ENCODE measurements around the gene IL19.

DNA sequence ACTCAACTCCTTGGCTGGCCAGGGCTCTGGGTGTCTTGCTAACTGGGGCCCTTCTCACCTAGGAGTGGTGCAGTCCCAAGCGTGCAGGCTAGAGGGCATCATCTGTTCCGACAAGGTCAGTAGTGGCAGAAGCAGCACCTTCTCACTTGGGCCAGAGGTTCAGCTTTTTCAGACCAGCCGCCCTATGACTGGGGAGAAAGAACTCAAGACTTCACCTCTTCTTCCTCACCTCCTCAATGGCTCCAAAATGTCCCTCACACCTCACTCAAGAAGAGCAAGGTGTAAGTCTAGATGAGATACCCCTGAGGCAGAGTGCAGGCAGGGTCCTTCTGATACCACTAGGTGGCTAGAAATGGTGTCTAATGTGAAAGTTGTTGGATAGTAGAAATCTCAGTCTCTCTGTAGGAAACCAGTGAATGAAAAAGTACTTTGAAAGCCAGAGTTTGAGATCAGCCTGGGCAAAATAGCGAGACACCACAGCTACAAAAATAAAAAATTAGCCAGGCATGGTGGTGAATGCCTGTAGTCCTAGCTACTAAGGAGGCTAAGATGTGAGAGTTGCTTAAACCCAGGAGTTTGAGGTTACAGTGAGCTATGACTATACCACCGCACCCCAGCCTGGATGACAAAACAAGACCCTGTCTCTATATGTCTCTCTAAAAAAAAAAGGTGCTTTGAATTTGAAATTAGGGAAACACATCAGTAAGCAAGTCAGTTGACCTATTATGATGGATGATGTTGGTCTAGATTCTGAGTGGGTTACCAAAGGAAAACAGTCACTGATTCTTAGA is 86.3 kb downstream of the IL19 start:
- TF ChIP-seq, protein P1, sequence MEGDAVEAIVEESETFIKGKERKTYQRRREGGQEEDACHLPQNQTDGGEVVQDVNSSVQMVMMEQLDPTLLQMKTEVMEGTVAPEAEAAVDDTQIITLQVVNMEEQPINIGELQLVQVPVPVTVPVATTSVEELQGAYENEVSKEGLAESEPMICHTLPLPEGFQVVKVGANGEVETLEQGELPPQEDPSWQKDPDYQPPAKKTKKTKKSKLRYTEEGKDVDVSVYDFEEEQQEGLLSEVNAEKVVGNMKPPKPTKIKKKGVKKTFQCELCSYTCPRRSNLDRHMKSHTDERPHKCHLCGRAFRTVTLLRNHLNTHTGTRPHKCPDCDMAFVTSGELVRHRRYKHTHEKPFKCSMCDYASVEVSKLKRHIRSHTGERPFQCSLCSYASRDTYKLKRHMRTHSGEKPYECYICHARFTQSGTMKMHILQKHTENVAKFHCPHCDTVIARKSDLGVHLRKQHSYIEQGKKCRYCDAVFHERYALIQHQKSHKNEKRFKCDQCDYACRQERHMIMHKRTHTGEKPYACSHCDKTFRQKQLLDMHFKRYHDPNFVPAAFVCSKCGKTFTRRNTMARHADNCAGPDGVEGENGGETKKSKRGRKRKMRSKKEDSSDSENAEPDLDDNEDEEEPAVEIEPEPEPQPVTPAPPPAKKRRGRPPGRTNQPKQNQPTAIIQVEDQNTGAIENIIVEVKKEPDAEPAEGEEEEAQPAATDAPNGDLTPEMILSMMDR (IDR thresholded peaks at IDR 0.05), result no peak
- TF ChIP-seq POLR2A (IDR thresholded peaks at IDR 0.05), result no peak

Measured in lower leg skin (tissue), 3 donors.